ENCODE results near the gene GALR3. TPM values are rescaled to one million over a fixed set of nuclear protein-coding genes. Genes with fewer than 3 reads are reported as not detected.

The GALR3 gene
- total and polyA plus RNA-seq, 2 of the 8 experiments (the other 6 are each of a cell fraction or from before 2014, with no cell fraction given) = 0.84 to 1.1 TPM

DNA sequence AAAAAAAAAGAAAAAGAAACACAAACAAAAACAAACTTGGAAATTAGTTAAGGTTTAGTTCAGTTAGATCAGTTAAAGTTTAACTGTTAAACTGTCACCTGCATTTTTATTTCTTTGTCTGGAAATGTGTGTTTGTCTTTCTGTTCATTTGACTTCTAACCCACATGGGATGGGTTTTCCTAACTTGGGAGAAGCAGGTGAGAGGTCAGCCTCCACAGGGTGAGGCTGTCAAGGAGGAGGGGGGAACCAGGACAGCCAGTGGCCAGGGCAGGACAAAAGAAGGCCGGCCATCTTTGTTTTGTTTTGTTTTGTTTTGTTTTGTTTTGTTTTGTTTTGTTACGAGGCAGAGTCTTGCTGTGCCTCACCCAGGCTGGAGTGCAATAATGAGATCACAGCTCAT is 28.8 kb upstream of the GALR3 start:
- H4K8ac ChIP-seq (ENCODE audit: extremely low read depth, insufficient read depth, low read length) = no peak overlapping the region
- no peak overlapping the region for H3K14ac ChIP-seq (ENCODE audit: insufficient read length)
- no peaks in the 10 kb centered on the region for H3K79me2 ChIP-seq (ENCODE audit: control insufficient read depth in 1 of 2, insufficient read depth in 2 of 2, low read length in 2 of 2)
- H3K79me1 ChIP-seq (ENCODE audit: low read depth, low read length) = no peaks in the 10 kb centered on the region
- H3K9ac ChIP-seq (replicated peaks in 1 of 4; ENCODE audit: extremely low read depth in 1 of 4, low read depth in 3 of 4, low read length in 3 of 4) = no peak overlapping the region
- no peak overlapping the region for H4K5ac ChIP-seq (ENCODE audit: insufficient read length, low read depth, low read length)
- H3K4ac ChIP-seq (replicated peaks; ENCODE audit: insufficient read length, low read depth, low read length) = no peak overlapping the region
- no peak overlapping the region for H3K56ac ChIP-seq (replicated peaks; ENCODE audit: insufficient read length, low read depth, low read length)
- H3K23ac ChIP-seq (ENCODE audit: insufficient read length) = no peak overlapping the region
- H3K27me3 ChIP-seq (replicated peaks in 1 of 4; ENCODE audit: control insufficient read depth in 3 of 4, extremely low read depth in 1 of 4, insufficient read depth in 3 of 4, low read length in 3 of 4) = peaks cover 0 to 6% (median 3%) of the 10 kb centered on the region in 4 experiments; a peak in 3 of 7 replicates
- no peak overlapping the region for H2BK15ac ChIP-seq (ENCODE audit: low read length)
- ChIA-PET POLR2A (ENCODE audit: partially characterized antibody) (interaction anchor here (0.7 to 2.2 kb wide), 5 partner anchors 9 to 47 kb away, joined by 3 to 6 read pairs (median 4); a partner anchor contains a TSS), CTCF (ENCODE audit: partially characterized antibody) (interaction anchor here (0.6 to 1.9 kb wide), 5 partner anchors 11 to 157 kb away, joined by 3 to 5 read pairs (median 4); no protein-coding TSS in a partner anchor)
- no peak overlapping the region for H2BK20ac ChIP-seq (ENCODE audit: low read length)
- H3K23me2 ChIP-seq (ENCODE audit: low read depth, low read length) = no peaks in the 10 kb centered on the region
- H3K4me3 ChIP-seq (ENCODE audit: extremely low read depth in 1 of 4, insufficient read depth in 2 of 4, low read depth in 3 of 4, low read length in 4 of 4) = no peak overlapping the region
- TF ChIP-seq ZNF274 (IDR thresholded peaks at IDR 0.05; ENCODE audit: borderline replicate concordance, extremely low read depth, low read length) (no peak), SIN3A (conservative IDR thresholded peaks at IDR 0.05 in 1 of 2, IDR thresholded peaks at IDR 0.05 in 1 of 2; ENCODE audit: low read depth in 1 of 2, low read length in 2 of 2) (no peak), MAFK (IDR thresholded peaks at IDR 0.05; ENCODE audit: low read depth, low read length) (no peak), YY1 (IDR thresholded peaks at IDR 0.05; ENCODE audit: low read depth, low read length) (0 out of 2 replicates have a peak, but pooled peaks have one; percentile 13), GTF2F1 (IDR thresholded peaks at IDR 0.05; ENCODE audit: borderline replicate concordance, low read depth, low read length) (no peak), SAP30 (IDR thresholded peaks at IDR 0.05; ENCODE audit: insufficient read depth, insufficient replicate concordance, low read length) (no peak), TCF12 (IDR thresholded peaks at IDR 0.05; ENCODE audit: low read depth, low read length) (no peak), CREB1 (IDR thresholded peaks at IDR 0.05) (no peak)
- TF ChIP-seq, protein P1, sequence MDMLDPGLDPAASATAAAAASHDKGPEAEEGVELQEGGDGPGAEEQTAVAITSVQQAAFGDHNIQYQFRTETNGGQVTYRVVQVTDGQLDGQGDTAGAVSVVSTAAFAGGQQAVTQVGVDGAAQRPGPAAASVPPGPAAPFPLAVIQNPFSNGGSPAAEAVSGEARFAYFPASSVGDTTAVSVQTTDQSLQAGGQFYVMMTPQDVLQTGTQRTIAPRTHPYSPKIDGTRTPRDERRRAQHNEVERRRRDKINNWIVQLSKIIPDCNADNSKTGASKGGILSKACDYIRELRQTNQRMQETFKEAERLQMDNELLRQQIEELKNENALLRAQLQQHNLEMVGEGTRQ (IDR thresholded peaks at IDR 0.05; ENCODE audit: low read length) = no peak
- no peaks in the 10 kb centered on the region for H3K36me3 ChIP-seq (ENCODE audit: control insufficient read depth in 2 of 4, insufficient read depth in 4 of 4, low read length in 3 of 4)
- H2BK120ac ChIP-seq (replicated peaks; ENCODE audit: low read depth, low read length) = no peak overlapping the region
- H2BK5ac ChIP-seq (ENCODE audit: low read depth, low read length) = no peak overlapping the region
- H2BK12ac ChIP-seq (ENCODE audit: low read depth, low read length) = no peak overlapping the region
- no peaks in the 10 kb centered on the region for H4K20me1 ChIP-seq (replicated peaks in 1 of 2; ENCODE audit: control insufficient read depth in 1 of 2, insufficient read depth in 2 of 2, low read length in 2 of 2)
- H3K27ac ChIP-seq (ENCODE audit: low read depth, low read length) = no peak overlapping the region
- H3K9me3 ChIP-seq (ENCODE audit: insufficient read depth in 2 of 2, low read depth in 1 of 2, low read length in 1 of 2) = no peaks in the 10 kb centered on the region
- 87% methylated on average over 2 of the region's 2 CpGs; no CpG with 5 or more reads in 1 of the 2 experiments for WGBS, 2 experiments (ENCODE audit: extremely low coverage in 1 of 2, insufficient coverage in 1 of 2, insufficient read length in 1 of 2, insufficient replicate concordance in 2 of 2, low coverage in 1 of 2, low lambda C conversion rate in 2 of 2, missing lambda C conversion rate in 1 of 2)
- no peak overlapping the region for H3K4me2 ChIP-seq (ENCODE audit: insufficient read depth in 1 of 2, low read depth in 2 of 2, low read length in 2 of 2)
- no peak for FAIRE-seq
- H4K91ac ChIP-seq (replicated peaks; ENCODE audit: insufficient read length, low read length) = no peak overlapping the region
- no peaks in the 10 kb centered on the region for H3K4me1 ChIP-seq (replicated peaks in 1 of 4; ENCODE audit: control insufficient read depth in 3 of 4, insufficient read depth in 4 of 4, low read length in 3 of 4)
- no peak for DNase-seq (ENCODE audit: low read depth in 1 of 2, low spot score in 2 of 2)
- no peak overlapping the region for H3K18ac ChIP-seq (ENCODE audit: extremely low read depth, low read length)
- no peak overlapping the region for H2AK5ac ChIP-seq (ENCODE audit: low read depth, low read length)
- no peak overlapping the region for H2AFZ ChIP-seq (ENCODE audit: low read length)

Data from H1 (cell line).